GM18867 (cell line): ENCODE measurements around the gene ORAI3.

Source experiments
- ATAC-seq: cut with Tn5 transposase; IDR thresholded peaks from one replicate; pipeline ENCODE4 v1.9.1; 2021; ENCODE audit warnings: mild to moderate bottlenecking, moderate library complexity; ENCODE audit not compliant: unreplicated experiment

The ORAI3 gene

DNA sequence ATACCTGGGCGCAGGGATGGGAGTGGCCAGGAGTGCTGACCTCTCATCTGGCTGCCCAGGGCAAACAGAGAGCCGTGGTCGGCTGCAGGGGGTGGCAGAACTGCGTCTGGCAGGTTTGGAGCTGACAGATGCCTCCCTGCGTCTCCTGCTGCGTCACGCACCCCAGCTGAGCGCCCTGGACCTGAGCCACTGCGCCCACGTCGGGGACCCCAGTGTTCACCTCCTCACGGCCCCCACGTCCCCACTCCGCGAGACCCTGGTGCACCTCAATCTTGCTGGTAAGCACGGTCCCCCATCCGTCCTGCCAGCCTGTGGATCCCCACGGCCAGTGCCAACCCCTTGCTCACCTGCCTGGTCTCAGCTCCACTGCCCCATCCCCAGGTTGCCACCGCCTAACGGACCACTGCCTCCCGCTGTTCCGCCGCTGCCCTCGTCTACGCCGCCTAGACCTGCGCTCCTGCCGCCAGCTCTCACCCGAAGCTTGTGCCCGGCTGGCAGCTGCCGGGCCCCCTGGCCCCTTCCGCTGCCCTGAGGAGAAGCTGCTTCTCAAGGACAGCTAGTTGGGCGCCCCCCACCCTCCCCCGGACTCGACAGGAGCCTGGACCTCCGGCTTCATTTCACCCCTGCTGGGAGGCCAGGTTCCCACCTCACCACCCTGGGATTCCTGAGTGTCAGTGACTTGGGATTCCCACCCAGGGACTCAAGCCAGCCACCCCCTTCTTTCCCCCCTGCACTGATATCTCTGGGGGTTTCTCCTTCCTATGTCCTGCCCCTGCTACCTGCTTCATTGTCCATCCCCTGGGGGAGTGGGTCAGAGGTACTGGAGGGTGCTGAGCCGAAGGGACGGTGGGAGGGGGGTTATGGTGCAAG lies 2.0 kb upstream of the ORAI3 start:
- no peak for ATAC-seq

DNA sequence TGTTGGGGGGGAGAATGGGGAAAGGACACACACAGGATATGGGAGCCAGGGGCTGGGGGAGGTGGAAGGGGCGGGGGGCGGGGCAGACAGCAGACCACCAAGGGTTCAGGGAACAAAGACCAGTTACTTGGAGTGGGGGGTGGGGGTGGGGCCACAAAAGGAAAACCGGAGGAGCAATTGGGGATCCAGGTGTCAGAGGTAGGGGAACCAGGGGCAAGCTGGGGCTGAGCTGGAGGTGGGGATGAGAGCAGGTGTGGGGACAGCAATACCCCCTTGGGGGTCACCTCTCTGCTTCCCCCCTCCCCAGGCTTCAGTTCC lies 1.4 kb upstream of the ORAI3 start:
- no peak for ATAC-seq

DNA sequence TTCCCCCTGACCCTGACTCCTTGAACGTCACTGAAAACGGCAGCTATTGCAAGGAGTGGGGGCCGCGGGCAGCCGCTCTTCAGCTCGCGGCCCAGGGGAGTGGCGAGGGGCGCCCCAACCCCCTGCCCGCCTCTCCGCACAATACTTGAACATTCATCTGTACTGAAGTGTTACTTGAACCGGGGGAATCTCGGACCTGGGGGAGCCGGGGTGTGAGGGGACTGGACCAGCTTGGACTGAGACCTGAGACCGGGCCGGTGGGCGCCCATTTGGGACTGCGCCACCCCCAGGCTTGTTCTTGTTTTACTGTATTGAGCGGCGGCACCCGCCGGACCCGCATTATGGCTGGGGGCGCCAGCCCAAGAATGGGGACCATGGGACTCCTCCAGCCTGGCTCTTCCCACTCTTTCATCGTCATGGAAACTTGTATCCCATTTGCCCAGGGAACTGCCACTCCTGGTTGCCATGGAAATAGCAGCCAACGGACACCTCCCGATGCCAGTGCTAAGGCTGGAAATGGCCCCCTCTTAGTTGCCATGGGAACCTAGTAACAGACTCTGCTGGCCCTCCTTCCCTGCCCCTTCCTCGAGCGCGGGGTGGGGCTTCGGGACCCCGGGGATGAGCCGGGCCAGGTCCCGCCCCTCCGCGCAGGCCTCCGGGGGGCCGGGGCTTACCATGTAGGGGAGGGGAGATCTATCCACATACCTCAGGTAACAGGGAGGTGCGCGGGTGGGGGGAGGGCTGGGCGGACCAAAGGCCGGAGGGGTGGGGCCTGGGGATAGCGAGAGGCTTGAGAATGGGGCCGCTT lies 805 bp upstream of the ORAI3 start:
- no peak for ATAC-seq

DNA sequence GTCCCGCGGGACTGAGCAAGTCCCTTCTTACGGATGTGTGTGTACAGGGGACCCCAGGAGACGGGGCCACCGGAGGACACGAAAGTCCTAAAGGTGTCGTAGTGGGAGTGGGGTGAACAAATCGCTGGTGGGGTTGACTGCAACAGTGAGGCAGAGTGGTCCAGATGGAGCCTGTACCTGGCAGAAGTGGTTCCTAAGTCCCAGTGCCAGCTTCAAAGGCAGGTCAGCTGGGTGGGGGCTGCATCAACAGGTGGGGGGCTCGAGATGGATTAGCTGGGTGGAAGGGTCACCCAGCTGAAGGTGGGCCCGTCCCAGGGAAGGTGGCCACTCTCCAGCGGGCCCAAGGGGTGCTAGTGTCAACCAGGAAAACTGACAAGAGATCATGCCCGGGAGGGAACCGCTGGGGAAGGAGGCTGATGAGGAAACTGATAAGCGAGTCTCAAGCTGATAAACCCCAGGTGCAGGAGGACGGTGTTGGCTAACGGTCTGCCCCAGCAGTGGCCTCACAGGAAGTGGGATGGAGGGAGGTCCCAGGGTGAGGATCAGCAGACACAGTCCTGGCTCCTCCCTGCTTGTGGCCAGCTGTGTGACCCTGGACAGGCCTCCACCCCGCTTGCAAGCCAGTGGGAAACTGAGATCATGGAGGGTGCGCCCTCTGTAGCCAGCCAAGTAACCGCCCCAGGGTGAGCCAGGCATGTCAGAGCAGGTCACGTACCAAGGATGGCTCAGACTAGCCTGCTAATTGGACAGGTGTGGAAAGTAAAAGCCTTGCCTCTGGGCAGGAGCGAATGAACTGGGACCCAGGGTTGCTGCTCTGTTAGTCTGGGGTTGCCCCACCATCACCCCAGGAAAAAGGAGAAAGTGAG lies 1.0 kb downstream of the ORAI3 start:
- peak; percentile 40 for ATAC-seq

DNA sequence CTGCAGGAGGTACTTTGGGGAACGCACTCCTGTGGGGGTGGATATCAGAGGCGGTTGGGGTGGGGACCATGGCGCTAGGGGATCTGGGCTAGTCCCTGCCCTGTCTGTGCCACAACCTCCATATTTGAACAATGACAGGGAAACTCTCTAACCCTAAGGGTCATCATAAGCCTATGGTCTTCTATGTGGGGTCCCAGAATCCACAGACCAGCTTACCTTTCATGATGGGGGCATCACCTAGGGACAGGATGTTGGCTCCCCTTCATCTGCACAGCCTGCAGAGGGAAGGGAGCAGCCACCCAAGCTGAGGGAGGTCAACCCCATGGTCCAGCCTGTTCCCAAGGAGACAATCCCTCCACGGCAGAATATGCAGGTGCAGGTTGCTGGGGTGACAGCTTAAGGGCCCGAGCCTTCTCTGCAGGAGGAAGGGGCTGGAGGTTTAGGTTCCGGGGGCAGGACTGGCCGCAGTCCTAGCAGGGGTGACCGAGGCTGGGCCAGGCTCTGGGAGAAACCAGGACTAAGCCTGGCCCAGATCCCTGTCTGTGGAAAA lies 1.7 kb downstream of the ORAI3 start:
- ATAC-seq = no peak

DNA sequence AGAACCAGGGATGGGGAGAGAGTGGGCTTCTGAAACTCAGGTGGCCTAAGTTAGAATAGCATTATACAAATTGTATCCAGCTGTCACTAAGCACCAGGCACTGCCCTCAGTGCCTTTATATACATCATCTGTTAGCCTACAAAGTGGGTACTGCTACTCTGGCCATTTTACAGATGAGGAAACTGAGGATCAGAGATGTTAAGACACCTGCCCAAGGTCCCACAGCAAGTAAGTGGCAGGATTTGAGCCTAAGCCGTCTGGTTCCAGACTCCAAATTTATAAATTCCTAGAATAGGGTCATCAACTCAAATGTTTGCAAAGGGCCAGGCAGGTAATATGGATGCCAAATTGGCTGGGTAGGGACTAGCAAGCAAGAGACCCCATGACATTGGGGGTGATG lies 2.3 kb downstream of the ORAI3 start:
- no peak for ATAC-seq

DNA sequence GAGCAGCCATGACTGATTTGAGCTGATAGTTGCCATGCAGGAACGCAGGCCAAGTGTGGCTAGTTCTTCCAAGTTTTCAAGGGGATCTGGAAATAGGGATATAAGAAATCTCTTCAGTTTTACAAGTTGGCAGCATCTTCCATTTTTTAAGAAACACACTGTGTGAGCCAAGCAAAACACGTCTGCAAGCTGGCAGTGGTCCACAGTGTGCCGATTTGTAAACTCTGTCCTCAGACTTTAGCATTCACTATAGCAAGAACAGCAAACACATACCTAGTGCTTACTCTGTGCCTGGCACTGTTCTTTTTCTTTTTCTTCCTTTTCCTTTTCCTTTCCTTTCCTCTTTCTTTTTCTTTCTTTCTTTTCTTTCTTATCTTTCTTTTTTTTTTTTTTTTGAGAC lies 2.9 kb downstream of the ORAI3 start:
- ATAC-seq = no peak

DNA sequence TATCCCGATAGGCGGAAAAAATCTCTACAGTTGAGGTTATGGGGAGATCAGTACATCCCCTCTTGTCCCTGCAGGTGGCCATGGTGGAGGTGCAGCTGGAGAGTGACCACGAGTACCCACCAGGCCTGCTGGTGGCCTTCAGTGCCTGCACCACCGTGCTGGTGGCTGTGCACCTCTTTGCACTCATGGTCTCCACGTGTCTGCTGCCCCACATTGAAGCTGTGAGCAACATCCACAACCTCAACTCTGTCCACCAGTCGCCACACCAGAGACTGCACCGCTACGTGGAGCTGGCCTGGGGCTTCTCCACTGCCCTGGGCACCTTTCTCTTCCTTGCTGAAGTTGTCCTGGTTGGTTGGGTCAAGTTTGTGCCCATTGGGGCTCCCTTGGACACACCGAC lies 4.2 kb downstream of the ORAI3 start:
- no peak for ATAC-seq

DNA sequence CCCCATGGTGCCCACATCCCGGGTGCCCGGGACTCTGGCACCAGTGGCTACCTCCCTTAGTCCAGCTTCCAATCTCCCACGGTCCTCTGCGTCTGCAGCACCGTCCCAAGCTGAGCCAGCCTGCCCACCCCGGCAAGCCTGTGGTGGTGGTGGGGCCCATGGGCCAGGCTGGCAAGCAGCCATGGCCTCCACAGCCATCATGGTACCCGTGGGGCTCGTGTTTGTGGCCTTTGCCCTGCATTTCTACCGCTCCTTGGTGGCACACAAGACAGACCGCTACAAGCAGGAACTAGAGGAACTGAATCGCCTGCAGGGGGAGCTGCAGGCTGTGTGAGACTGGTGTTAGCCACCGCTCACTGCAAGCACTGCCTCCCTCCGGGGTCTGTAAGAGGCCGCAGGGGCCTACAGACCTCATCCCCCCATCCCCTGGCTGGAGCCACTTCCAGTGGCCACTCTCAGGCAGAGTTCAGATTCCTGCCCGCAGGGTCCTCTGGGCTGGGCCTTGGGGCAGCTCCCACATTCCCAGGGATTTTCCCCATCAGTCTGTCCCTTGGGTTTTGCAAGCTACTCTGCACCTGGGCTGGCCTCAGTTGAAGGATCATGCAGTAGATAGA lies 4.8 kb downstream of the ORAI3 start:
- ATAC-seq = no peak

DNA sequence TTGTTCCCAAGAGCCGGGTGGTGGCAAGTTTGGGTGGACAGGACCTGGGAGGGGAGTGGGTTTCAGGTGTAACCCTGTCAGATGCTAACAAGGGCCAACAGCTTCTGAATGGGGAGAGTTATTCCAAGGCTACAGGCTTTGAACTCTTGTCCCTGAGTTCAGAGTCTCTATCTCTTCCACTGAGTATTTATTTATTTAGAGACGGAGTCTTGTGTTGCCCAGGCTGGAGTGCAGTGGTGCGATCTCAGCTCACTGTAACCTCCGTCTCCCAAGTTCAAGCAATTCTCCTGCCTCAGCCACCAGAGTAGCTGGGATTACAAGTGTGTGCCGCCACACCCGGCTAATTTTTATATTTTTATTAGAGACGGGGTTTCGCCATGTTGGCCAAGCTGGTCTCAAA lies 6.1 kb downstream of the ORAI3 start:
- no peak for ATAC-seq

DNA sequence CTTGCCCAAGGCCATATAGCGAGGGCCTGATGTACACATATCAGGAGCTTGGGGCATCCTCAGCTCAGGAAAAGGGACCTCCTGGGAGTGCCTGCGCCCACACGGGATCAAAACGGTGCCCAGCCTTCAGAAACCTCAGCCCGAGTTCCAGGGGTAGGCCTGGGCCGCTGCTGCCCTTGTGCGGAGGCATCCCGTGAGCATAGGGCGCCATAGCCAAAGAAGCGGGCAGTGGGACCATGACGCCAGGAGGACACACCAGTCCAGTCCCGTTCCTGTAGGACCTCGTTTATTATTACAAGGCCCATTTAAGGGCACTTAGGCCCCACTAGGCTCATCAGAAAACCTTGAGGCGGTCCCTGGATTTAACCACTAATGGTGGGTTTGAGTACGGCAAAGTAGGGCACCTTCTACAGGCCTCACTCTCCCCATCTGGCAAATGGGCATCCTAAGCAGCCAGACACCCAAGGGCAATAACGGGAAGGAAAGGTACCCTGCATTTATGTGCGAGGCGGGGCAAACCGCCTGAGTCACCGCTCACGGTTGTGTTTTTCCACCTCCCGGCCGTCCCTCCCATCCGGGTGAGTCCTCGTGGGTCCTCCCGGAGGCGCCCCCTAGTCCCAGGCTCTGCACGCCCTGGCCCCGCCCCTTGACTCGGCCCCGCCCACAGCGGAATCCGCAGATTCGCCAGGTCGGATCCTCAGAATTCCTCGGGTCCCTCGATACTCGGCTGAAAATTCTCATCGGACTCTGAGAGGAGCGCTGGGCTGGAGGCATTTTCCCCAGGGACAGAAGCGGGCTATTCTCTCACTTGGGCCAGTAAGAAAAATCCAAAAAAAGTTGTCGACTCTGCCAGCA lies 8.0 kb downstream of the ORAI3 start:
- peak; percentile 46 for ATAC-seq

DNA sequence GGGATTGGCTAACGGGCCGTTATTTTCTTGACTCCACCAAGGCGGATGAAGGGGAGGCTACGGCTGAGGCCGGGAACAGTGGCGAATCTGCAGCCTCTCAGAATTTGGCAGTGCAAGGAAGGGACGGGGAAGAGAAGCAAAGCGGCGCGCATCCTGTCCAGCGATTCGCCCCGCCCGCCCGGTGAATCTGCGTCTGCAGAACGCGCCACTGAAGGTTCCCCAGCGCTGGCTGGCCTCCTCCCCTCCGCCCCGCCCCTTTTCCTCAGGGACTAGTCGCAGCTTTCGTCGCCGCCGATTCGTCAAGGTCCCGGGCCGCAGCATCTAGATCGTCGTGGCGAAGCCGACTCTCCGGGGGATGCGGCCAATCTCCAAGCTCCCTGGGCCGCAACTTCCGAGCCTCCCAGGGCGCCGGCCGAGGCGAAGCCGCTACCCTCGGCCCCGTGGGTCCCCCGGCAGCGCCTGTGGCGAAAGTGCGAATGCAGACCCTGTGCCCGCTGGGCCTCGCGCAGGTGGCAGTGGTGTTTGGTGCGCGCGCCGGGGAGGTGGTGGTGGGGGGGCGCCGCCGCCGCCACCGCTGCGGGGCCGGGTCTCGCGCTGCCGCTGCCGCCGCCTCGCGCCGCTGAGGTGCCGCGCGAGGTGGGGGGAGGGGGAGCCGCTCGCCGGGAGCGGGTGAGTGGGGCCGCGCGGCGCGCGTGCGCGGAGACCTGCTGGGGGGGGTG lies 8.7 kb downstream of the ORAI3 start, which contains the start of gene SETD1A:
TSS of gene SETD1A (plus strand) at position 299 of the 719 bp plus-strand sequence. CDS start 978 bp downstream, outside the sequence.
- ATAC-seq = peak; percentile 66

DNA sequence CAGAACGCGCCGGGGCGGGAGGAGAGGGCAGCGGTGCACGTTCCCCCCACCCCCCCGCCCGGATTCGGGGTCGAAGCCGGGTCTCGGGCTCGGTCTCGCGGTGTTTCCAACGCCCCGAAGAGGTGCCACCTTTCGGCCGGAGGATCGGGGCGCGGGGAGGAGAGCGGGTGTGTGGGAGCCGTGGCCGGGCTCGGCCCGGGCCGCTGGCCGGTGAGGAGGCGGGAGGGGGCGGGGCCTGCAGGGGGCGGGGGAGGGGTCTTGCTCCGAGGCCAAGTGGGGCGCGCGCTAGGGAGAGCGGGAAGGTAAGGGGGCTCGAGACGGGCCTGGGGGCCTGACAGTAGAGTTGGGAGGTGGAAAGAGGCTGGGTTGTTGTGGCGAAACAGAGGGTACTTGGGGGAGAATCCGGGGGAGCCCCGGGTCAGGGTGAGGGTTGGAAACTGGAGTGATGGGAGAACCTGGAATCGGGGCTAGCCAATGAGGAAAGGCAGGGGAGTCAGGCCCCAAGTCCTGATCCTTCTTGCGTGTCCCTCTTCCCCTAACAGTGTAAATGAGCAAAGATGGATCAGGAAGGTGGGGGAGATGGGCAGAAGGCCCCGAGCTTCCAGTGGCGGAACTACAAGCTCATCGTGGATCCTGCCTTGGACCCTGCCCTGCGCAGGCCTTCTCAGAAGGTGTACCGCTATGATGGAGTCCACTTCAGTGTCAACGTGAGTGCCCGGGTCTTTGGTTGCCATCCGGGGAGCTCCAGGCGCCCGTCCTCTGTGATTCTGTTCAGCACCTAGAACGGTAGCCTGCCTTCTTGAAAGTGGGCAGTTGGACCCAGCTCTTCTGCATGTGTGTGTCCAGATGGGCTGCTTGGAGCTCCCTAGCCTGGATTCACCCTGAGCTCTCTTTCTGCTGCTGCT lies 9.6 kb downstream of the ORAI3 start:
- ATAC-seq = peak; percentile 28

DNA sequence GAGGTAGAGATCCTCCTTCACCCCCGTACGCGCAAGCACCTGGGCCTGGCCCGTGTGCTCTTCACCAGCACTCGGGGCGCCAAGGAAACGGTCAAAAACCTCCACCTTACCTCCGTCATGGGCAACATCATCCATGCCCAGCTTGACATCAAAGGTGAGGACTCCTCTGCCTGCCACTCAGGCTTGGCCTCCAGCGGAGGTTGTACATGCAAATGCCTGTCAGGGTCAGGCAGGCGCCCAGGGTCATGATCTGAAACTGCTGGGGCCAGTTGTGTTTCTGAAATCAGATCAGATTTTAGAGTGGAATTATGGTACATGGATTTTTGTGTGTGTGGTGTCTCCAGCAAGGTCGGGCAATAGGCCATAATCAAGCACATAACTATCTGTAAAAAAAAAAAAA lies 12.5 kb downstream of the ORAI3 start:
- ATAC-seq = no peak

DNA sequence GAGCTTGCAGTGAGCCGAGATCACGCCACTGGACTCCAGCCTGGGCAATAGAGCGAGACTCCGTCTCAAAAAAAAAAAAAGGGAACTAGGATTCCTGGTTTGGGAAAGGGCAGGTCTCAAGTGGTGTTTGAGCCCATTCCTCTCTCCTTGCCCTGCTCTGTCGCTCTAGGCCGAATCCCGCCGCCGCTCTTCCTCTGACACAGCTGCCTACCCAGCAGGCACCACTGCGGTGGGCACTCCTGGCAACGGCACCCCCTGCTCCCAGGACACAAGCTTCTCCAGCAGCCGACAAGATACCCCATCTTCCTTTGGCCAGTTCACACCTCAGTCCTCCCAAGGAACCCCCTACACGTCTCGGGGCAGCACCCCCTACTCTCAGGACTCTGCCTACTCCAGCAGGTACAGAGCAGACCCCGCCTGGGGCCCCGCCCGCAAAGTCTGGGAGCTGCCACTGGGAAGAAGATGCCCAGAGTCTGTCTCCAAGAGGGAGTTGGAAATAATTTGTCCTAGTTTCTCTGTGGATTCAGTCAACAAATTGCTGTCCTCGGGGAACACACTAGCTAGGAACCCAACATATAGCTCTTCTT lies 15.2 kb downstream of the ORAI3 start:
- ATAC-seq = no peak

DNA sequence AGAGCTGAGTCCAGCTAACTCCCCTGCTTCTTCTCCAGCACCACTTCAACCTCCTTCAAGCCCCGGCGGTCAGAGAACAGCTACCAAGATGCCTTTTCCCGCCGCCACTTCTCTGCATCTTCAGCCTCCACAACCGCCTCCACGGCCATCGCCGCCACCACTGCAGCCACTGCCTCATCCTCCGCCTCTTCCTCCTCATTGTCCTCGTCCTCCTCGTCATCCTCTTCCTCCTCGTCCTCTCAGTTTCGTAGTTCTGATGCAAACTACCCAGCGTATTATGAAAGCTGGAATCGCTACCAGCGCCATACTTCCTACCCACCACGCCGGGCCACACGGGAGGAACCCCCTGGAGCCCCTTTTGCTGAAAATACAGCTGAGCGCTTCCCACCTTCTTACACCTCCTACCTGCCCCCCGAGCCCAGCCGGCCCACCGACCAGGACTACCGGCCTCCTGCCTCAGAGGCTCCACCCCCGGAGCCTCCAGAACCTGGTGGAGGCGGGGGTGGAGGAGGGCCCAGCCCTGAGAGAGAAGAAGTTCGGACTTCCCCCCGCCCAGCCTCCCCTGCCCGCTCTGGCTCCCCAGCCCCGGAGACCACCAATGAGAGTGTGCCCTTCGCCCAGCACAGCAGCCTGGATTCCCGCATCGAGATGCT lies 15.8 kb downstream of the ORAI3 start:
- no peak for ATAC-seq

DNA sequence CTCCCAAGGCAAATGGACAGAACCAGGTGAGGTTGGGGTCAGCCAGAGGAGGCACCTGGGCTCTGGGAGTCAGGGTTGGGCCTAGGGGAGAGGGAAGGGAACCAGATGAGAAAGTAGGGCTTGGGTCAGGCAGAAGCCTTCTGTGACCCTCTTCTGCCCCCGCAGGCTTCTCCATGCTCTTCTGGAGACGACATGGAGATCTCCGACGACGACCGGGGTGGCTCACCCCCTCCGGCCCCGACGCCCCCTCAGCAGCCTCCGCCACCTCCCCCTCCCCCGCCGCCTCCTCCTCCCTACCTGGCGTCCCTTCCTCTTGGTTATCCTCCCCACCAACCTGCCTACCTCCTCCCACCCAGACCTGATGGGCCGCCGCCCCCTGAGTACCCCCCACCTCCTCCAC lies 16.6 kb downstream of the ORAI3 start:
- no peak for ATAC-seq
